Fibroblast of lung (primary cell): ENCODE measurements around the gene DPEP1. TPM values are rescaled to one million over a fixed set of nuclear protein-coding genes. Genes with fewer than 3 reads are reported as not detected.

ENCODE experiments used
- DNase-seq, 2 donors: peaks; one replicate each; pipeline versions ENCODE4 v3.0.0 to v3.0.0-alpha.2; 2010; ENCODE audit warnings: low read depth in 2 of 2
- H2AFZ ChIP-seq: 2 replicates; pipeline ENCODE4 v1.5.1; 2012; ENCODE audit warnings: low read length, control low read depth, inconsistent platforms
- H3K27ac ChIP-seq: 2 replicates; pipeline ENCODE4 v1.5.1; 2011; ENCODE audit warnings: low read length, control low read depth; ENCODE audit not compliant: insufficient read depth
- H3K27me3 ChIP-seq: 2 replicates; pipeline ENCODE4 v1.5.1; 2011; ENCODE audit warnings: mild to moderate bottlenecking, low read length; ENCODE audit not compliant: control insufficient read depth, insufficient read depth
- H3K36me3 ChIP-seq: 2 replicates; pipeline ENCODE4 v1.5.1; 2011; ENCODE audit warnings: low read length; ENCODE audit not compliant: control insufficient read depth, insufficient read depth
- H3K4me1 ChIP-seq: 2 replicates; pipeline ENCODE4 v1.5.1; 2011; ENCODE audit warnings: low read length; ENCODE audit not compliant: control insufficient read depth, insufficient read depth; ENCODE audit errors: extremely low read depth
- H3K4me2 ChIP-seq: 2 replicates; pipeline ENCODE4 v1.5.1; 2011; ENCODE audit warnings: low read length, control low read depth; ENCODE audit not compliant: insufficient read depth; ENCODE audit errors: extremely low read depth
- H3K4me3 ChIP-seq, 4 experiments: fragments of 200-600 bp in 1 of 4; sonication (generic) in 1 of 4; replicated peaks in 1 of 4; 2 replicates each; pipeline ENCODE4 v1.5.1; 2011 to 2016; ENCODE audit warnings: low read length in 4 of 4, low read depth in 3 of 4, mild to moderate bottlenecking in 3 of 4, control low read depth in 2 of 4, inconsistent platforms in 1 of 4, mixed read lengths in 1 of 4; ENCODE audit not compliant: insufficient read depth in 1 of 4; ENCODE audit errors: control extremely low read depth in 1 of 4
- H3K79me2 ChIP-seq: 2 replicates; pipeline ENCODE4 v1.5.1; 2012; ENCODE audit warnings: mild to moderate bottlenecking, low read length, inconsistent platforms; ENCODE audit not compliant: control insufficient read depth, insufficient read depth
- H3K9ac ChIP-seq: 2 replicates; pipeline ENCODE4 v1.5.1; 2011; ENCODE audit warnings: mild to moderate bottlenecking, low read length, control low read depth; ENCODE audit not compliant: insufficient read depth
- H3K9me3 ChIP-seq: 2 replicates; pipeline ENCODE4 v1.5.1; 2012; ENCODE audit warnings: low read depth, low read length; ENCODE audit not compliant: control insufficient read depth, insufficient read depth
- H4K20me1 ChIP-seq: 2 replicates; pipeline ENCODE4 v1.5.1; 2011; ENCODE audit warnings: low read length; ENCODE audit not compliant: control insufficient read depth, insufficient read depth; ENCODE audit errors: extremely low read depth
- EZH2 ChIP-seq: IDR thresholded peaks from 2 replicates; pipeline ENCODE4 v1.5.1; 2012; ENCODE audit warnings: low read length, control low read depth, mild to moderate bottlenecking; ENCODE audit errors: missing control alignments
- polyA plus RNA-seq, 2 donors: library from polyadenylated mRNA; depleted of rRNA in 1 of 2; stranded (reverse) in 1 of 2; unstranded in 1 of 2; fragments of >200 nt; gene quantifications; 2 replicates each; pipeline ENCODE4 v1.2.1, GENCODE V29; 2011 to 2012; ENCODE audit warnings: missing spikeins in 1 of 2
- total RNA-seq: library from RNA; depleted of rRNA; stranded (reverse); fragments of >200 nt; gene quantifications from 2 replicates; pipeline ENCODE4 v1.2.1, GENCODE V29; 2014
- TF ChIP-seq, protein P1 (sequence below), 2 donors: IDR thresholded peaks in 1 of 2; conservative IDR thresholded peaks in 1 of 2; 1 replicate in 1 of 2; 2 replicates in 1 of 2; pipeline ENCODE4 v1.5.1; 2011 to 2012; ENCODE audit warnings: low read length in 2 of 2, control low read depth in 1 of 2, inconsistent platforms in 1 of 2, low read depth in 1 of 2, mild to moderate bottlenecking in 1 of 2

Gene DPEP1
- total and polyA plus RNA-seq, 2 donors (not counting 1 experiment from before 2014, with no cell fraction given), result 0.17 TPM; not detected in 1

- DNase-seq, result no peak
- Histone ChIP-seq H3K36me3 (peaks cover 8% of the 10 kb centered on the region), H3K9ac (no peak overlapping the region), H3K27me3 (no peaks in the 10 kb centered on the region), H3K27ac (no peak overlapping the region), H3K79me2 (no peaks in the 10 kb centered on the region), H3K4me2 (no peak overlapping the region), H3K4me3 (no peak overlapping the region), H4K20me1 (no peaks in the 10 kb centered on the region), H2AFZ (no peak overlapping the region), H3K4me1 (peaks cover 17% of the 10 kb centered on the region), H3K9me3 (peaks cover 2% of the 10 kb centered on the region)
- TF ChIP-seq, protein P1, sequence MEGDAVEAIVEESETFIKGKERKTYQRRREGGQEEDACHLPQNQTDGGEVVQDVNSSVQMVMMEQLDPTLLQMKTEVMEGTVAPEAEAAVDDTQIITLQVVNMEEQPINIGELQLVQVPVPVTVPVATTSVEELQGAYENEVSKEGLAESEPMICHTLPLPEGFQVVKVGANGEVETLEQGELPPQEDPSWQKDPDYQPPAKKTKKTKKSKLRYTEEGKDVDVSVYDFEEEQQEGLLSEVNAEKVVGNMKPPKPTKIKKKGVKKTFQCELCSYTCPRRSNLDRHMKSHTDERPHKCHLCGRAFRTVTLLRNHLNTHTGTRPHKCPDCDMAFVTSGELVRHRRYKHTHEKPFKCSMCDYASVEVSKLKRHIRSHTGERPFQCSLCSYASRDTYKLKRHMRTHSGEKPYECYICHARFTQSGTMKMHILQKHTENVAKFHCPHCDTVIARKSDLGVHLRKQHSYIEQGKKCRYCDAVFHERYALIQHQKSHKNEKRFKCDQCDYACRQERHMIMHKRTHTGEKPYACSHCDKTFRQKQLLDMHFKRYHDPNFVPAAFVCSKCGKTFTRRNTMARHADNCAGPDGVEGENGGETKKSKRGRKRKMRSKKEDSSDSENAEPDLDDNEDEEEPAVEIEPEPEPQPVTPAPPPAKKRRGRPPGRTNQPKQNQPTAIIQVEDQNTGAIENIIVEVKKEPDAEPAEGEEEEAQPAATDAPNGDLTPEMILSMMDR (conservative IDR thresholded peaks at IDR 0.05 in 1 of 2, IDR thresholded peaks at IDR 0.05 in 1 of 2; ENCODE audit: low read depth in 1 of 2, low read length in 2 of 2), result no peak
Measured at GRCh38 chr16:89583895-89584644, 29.4 kb upstream of the DPEP1 start.

- H2AFZ ChIP-seq, result no peak overlapping the region
- no peak for TF ChIP-seq EZH2
- TF ChIP-seq, protein P1 (conservative IDR thresholded peaks at IDR 0.05 in 1 of 2, IDR thresholded peaks at IDR 0.05 in 1 of 2; ENCODE audit: low read depth in 1 of 2, low read length in 2 of 2), result no peak
- no peaks in the 10 kb centered on the region for H3K27me3 ChIP-seq
- peaks cover 2% of the 10 kb centered on the region for H3K9me3 ChIP-seq
- no peak overlapping the region for H3K9ac ChIP-seq
- H3K4me3 ChIP-seq, result no peak overlapping the region
- H3K27ac ChIP-seq, result no peak overlapping the region
- H3K36me3 ChIP-seq, result peaks cover 6% of the 10 kb centered on the region
- no peaks in the 10 kb centered on the region for H3K79me2 ChIP-seq
- peak in 1 of 2 donors; percentile 60 for DNase-seq
- H3K4me1 ChIP-seq, result peaks cover 17% of the 10 kb centered on the region
- no peaks in the 10 kb centered on the region for H4K20me1 ChIP-seq
- H3K4me2 ChIP-seq, result no peak overlapping the region
Measured at GRCh38 chr16:89584768-89585549, 28.5 kb upstream of the DPEP1 start.

DNA sequence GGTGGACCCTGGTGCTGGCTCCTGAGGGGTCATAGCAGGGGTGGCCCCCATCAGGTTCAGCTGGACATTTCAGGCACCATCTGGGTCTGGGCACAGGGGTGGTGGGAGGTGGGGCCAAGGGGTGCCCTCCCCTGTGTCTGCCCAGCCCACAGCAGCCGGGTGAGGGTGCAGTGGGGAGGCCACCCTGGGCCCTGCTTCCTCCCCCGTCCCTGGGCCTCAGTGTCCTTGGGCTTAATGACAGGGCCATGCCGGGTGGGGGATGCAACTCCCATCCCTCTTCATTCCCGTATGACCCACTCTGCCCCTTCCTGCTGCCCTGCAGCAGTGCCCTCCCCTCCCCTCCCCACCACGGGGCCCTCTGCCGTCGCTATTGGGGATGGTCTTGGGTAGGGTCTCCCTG is 27.2 kb upstream of the DPEP1 start:
- H3K36me3 ChIP-seq, result peaks cover 4% of the 10 kb centered on the region
- H3K4me1 ChIP-seq, result peaks cover 13% of the 10 kb centered on the region
- H3K27me3 ChIP-seq, result no peaks in the 10 kb centered on the region
- no peak overlapping the region for H2AFZ ChIP-seq
- DNase-seq, result no peak
- no peak overlapping the region for H3K4me2 ChIP-seq
- TF ChIP-seq, protein P1 (conservative IDR thresholded peaks at IDR 0.05 in 1 of 2, IDR thresholded peaks at IDR 0.05 in 1 of 2; ENCODE audit: low read depth in 1 of 2, low read length in 2 of 2), result no peak
- no peak for TF ChIP-seq EZH2
- no peak overlapping the region for H3K4me3 ChIP-seq
- no peaks in the 10 kb centered on the region for H4K20me1 ChIP-seq
- no peak overlapping the region for H3K27ac ChIP-seq
- H3K9ac ChIP-seq, result no peak overlapping the region
- no peaks in the 10 kb centered on the region for H3K79me2 ChIP-seq
- H3K9me3 ChIP-seq, result no peaks in the 10 kb centered on the region
